Liver (tissue), 9 donors: ENCODE measurements around the gene NECTIN1. TPM values are rescaled to one million over a fixed set of nuclear protein-coding genes. Genes with fewer than 3 reads are reported as not detected.

Source experiments
- DNase-seq: peaks from one replicate; pipeline ENCODE4 v3.0.0-alpha.2; 2017; ENCODE audit warnings: low spot score
- H3K27ac ChIP-seq, 2 donors: one replicate each; pipeline ENCODE4 v1.7.0; 2013; ENCODE audit warnings: inconsistent platforms in 2 of 2, low read length in 2 of 2, control low read depth in 1 of 2, low read depth in 1 of 2, mild to moderate bottlenecking in 1 of 2
- H3K27me3 ChIP-seq, 4 donors: one replicate each; pipeline versions ENCODE4 v1.6.1 to v1.7.0; 2013; ENCODE audit warnings: low read length in 3 of 4, inconsistent platforms in 1 of 4, mild to moderate bottlenecking in 1 of 4, moderate library complexity in 1 of 4; ENCODE audit not compliant: control insufficient read depth in 4 of 4, insufficient read depth in 4 of 4
- H3K36me3 ChIP-seq, 4 donors: one replicate each; pipeline versions ENCODE4 v1.6.1 to v1.7.0; 2013; ENCODE audit warnings: low read length in 3 of 4, mild to moderate bottlenecking in 3 of 4, low read depth in 1 of 4, moderate library complexity in 1 of 4; ENCODE audit not compliant: control insufficient read depth in 4 of 4, insufficient read depth in 3 of 4
- H3K4me1 ChIP-seq, 4 donors: one replicate each; pipeline versions ENCODE4 v1.6.1 to v1.7.0; 2013; ENCODE audit warnings: low read length in 3 of 4, mild to moderate bottlenecking in 3 of 4, moderate library complexity in 1 of 4; ENCODE audit not compliant: control insufficient read depth in 4 of 4, insufficient read depth in 4 of 4
- H3K4me3 ChIP-seq, 3 donors: one replicate each; pipeline versions ENCODE4 v1.6.1 to v1.7.0; 2013; ENCODE audit warnings: low read length in 3 of 3, control low read depth in 1 of 3, low read depth in 1 of 3, mild to moderate bottlenecking in 1 of 3
- H3K9ac ChIP-seq, 2 donors: one replicate each; pipeline ENCODE4 v1.7.0; 2013; ENCODE audit warnings: low read length in 2 of 2, mild to moderate bottlenecking in 2 of 2, moderate library complexity in 2 of 2, control low read depth in 1 of 2, low read depth in 1 of 2
- H3K9me3 ChIP-seq, 4 donors: one replicate each; pipeline versions ENCODE4 v1.6.1 to v1.7.0; 2013; ENCODE audit warnings: low read length in 3 of 4; ENCODE audit not compliant: control insufficient read depth in 4 of 4
- ATF3 ChIP-seq: IDR thresholded peaks from 2 replicates; pipeline ENCODE4 v1.6.1; 2016; ENCODE audit warnings: antibody characterized with exemption
- CTCF ChIP-seq: fragments of 150-350 bp; IDR thresholded peaks from 2 replicates; pipeline ENCODE4 v1.5.1; 2017; ENCODE audit warnings: improper control_type of control experiment, low read depth, low read length; ENCODE audit not compliant: missing input control
- EGR1 ChIP-seq, 2 donors: IDR thresholded peaks; 2 replicates each; pipeline ENCODE4 v1.6.1; 2016 to 2018; ENCODE audit warnings: antibody characterized with exemption in 2 of 2, low read depth in 2 of 2
- FOXA1 ChIP-seq: IDR thresholded peaks from 2 replicates; pipeline ENCODE4 v1.6.1; 2016; ENCODE audit warnings: antibody characterized with exemption
- FOXA2 ChIP-seq: IDR thresholded peaks from 2 replicates; pipeline ENCODE4 v1.6.1; 2016; ENCODE audit warnings: antibody characterized with exemption
- GABPA ChIP-seq, 2 donors: IDR thresholded peaks in 1 of 2; conservative IDR thresholded peaks in 1 of 2; 2 replicates each; pipeline ENCODE4 v1.6.1; 2016; ENCODE audit warnings: antibody characterized with exemption in 2 of 2, mild to moderate bottlenecking in 1 of 2, moderate library complexity in 1 of 2
- HNF4A ChIP-seq, 2 donors: conservative IDR thresholded peaks; 2 replicates each; pipeline ENCODE4 v1.6.1; 2016; ENCODE audit warnings: antibody characterized with exemption in 2 of 2, mild to moderate bottlenecking in 2 of 2
- HNF4G ChIP-seq: IDR thresholded peaks from 2 replicates; pipeline ENCODE4 v1.6.1; 2016; ENCODE audit warnings: antibody characterized with exemption
- JUND ChIP-seq, 2 donors: IDR thresholded peaks; 2 replicates each; pipeline ENCODE4 v1.6.1; 2016; ENCODE audit warnings: antibody characterized with exemption in 2 of 2
- MAX ChIP-seq: IDR thresholded peaks from 2 replicates; pipeline ENCODE4 v1.6.1; 2016; ENCODE audit warnings: antibody characterized with exemption
- NR2F2 ChIP-seq: IDR thresholded peaks from 2 replicates; pipeline ENCODE4 v1.6.1; 2016; ENCODE audit warnings: antibody characterized with exemption
- RAD21 ChIP-seq, 2 donors: IDR thresholded peaks; 2 replicates each; pipeline ENCODE4 v1.6.1; 2016; ENCODE audit warnings: antibody characterized with exemption in 2 of 2, mild to moderate bottlenecking in 2 of 2
- REST ChIP-seq: IDR thresholded peaks from 2 replicates; pipeline ENCODE4 v1.6.1; 2016; ENCODE audit warnings: antibody characterized with exemption, mild to moderate bottlenecking
- RXRA ChIP-seq, 2 donors: IDR thresholded peaks; 2 replicates each; pipeline ENCODE4 v1.6.1; 2017 to 2018; ENCODE audit warnings: antibody characterized with exemption in 2 of 2, mild to moderate bottlenecking in 1 of 2
- SP1 ChIP-seq: IDR thresholded peaks from 2 replicates; pipeline ENCODE4 v1.6.1; 2018; ENCODE audit warnings: antibody characterized with exemption, mild to moderate bottlenecking
- TAF1 ChIP-seq: conservative IDR thresholded peaks from 2 replicates; pipeline ENCODE4 v1.6.1; 2016; ENCODE audit warnings: antibody characterized with exemption, mild to moderate bottlenecking
- YY1 ChIP-seq: IDR thresholded peaks from 2 replicates; pipeline ENCODE4 v1.6.1; 2016; ENCODE audit warnings: antibody characterized with exemption, mild to moderate bottlenecking
- ZBTB33 ChIP-seq: IDR thresholded peaks from 2 replicates; pipeline ENCODE4 v1.6.1; 2016; ENCODE audit warnings: antibody characterized with exemption
- WGBS: extraction: QIAGEN DNeasy Blood & Tissue Kit; methylation state at CpG from one replicate; pipeline ENCODE4 v1.1.7; 2013; 5-methylcytosine and 5-hydroxymethylcytosine counted together
- polyA plus RNA-seq, 2 donors: library from polyadenylated mRNA; stranded (reverse) in 1 of 2; unstranded in 1 of 2; fragments of 200-250 nt in 1 of 2; fragments of >200 nt in 1 of 2; fragmentation: Nextera tagmentation in 1 of 2; extraction: Ambion mirVana in 1 of 2; gene quantifications; one replicate each; pipeline versions ENCODE4 v1.2.1 to v1.2.3, GENCODE V29; 2013 to 2015
- total RNA-seq, 2 donors: library from RNA; depleted of rRNA; stranded (reverse); fragments of >200 nt; gene quantifications; one replicate each; pipeline ENCODE4 v1.2.3, GENCODE V29; 2014
- donor health status: healthy.
- donor health status: healthy.
- donor health status: healthy.
- donor health status: healthy.
- donor health status: healthy.

NECTIN1 gene
- total and polyA plus RNA-seq, 4 donors, result 0.69 to 7.7 (median 5.0) TPM

GRCh38 chr11:119676461-119677020 is 52.5 kb downstream of the NECTIN1 start:
- no peak for DNase-seq
- 91% methylated on average over 10 of the region's 10 CpGs for WGBS
- Histone ChIP-seq H3K4me3 (no peak overlapping the region), H3K4me1 (peaks cover 0 to 9% (median 2%) of the 10 kb centered on the region in 4 donors), H3K9ac (no peak overlapping the region), H3K27me3 (no peaks in the 10 kb centered on the region), H3K27ac (no peak overlapping the region), H3K36me3 (peaks cover 0 to 9% (median 0%) of the 10 kb centered on the region in 4 donors), H3K9me3 (no peaks in the 10 kb centered on the region)
- TF ChIP-seq GABPA (IDR thresholded peaks at IDR 0.05 in 1 of 2, conservative IDR thresholded peaks at IDR 0.05 in 1 of 2) (no peak), JUND (IDR thresholded peaks at IDR 0.05) (no peak), CTCF (no peak), REST (no peak), ATF3 (no peak), FOXA2 (no peak), EGR1 (IDR thresholded peaks at IDR 0.05; ENCODE audit: low read depth in 2 of 2) (no peak), YY1 (no peak), FOXA1 (no peak), NR2F2 (no peak), RXRA (IDR thresholded peaks at IDR 0.05) (no peak), SP1 (no peak), HNF4A (conservative IDR thresholded peaks at IDR 0.05) (no peak), HNF4G (no peak), MAX (no peak), RAD21 (IDR thresholded peaks at IDR 0.05) (no peak), ZBTB33 (no peak), TAF1 (no peak)
